HCT116 (cell line): Measurements from ENCODE around the gene SNN. TPM values are rescaled to one million over a fixed set of nuclear protein-coding genes. Genes with fewer than 3 reads are reported as not detected.

Experiments used
- ATAC-seq: fragments of 200-7000 bp; cut with Tn5 transposase; 2 replicates; pipeline ENCODE4 v1.9.1; 2020; ENCODE audit warnings: mild to moderate bottlenecking, moderate library complexity
- BruUV-seq: library from RNA; stranded (reverse); fragments of 400-500 nt; replicated peaks from 2 replicates; lab custom pipeline; 2021; lab: Mats Ljungman, UMichigan
- CTCF ChIA-PET: fragments of 300-600 bp; sonication (Branson Sonifier 250); formaldehyde crosslinking; loops from one replicate; lab custom pipeline; 2021; ENCODE audit warnings: antibody characterized with exemption; lab: Charles Lee
- POLR2A ChIA-PET: fragments of 300-600, 350-600 bp; sonication (Branson Sonifier 250); formaldehyde crosslinking; loops from one replicate; lab custom pipeline; 2021; ENCODE audit warnings: antibody characterized with exemption; lab: Charles Lee
- RAD21 ChIA-PET, 2 experiments: fragments of 300-600 bp; sonication (Branson Sonifier 250); formaldehyde crosslinking; loops; one replicate each; lab custom pipeline; 2023; ENCODE audit warnings: low total read pairs in 2 of 2; ENCODE audit not compliant: uncharacterized antibody in 2 of 2, unreplicated experiment in 2 of 2, low non-redundant PET in 1 of 2; lab: Charles Lee
- DNase-seq: peaks from one replicate; pipeline ENCODE4 v3.0.0-alpha.2; 2010; ENCODE audit warnings: low read depth, low spot score
- H2AFZ ChIP-seq: fragments of 200-600 bp; shearing (Covaris generic), sonication (generic); 2 replicates; pipeline ENCODE4 v1.6.1; 2017; ENCODE audit warnings: low read depth, mixed run types, mixed read lengths, antibody characterized with exemption, low read length; ENCODE audit not compliant: poor library complexity, severe bottlenecking
- H3K27ac ChIP-seq: 2 replicates; pipeline ENCODE4 v1.5.1; 2012; ENCODE audit warnings: low read depth, low read length
- H3K27me3 ChIP-seq: fragments of 200-600 bp; sonication (generic); 2 replicates; pipeline ENCODE4 v1.6.1; 2016; ENCODE audit warnings: mixed run types, low read length, mixed read lengths; ENCODE audit not compliant: insufficient read depth
- H3K36me3 ChIP-seq, 2 experiments: fragments of 200-500 bp in 1 of 2; fragments of 200-600 bp in 1 of 2; sonication (Bioruptor generic) in 1 of 2; sonication (generic) in 1 of 2; 2 replicates each; pipeline versions ENCODE4 v1.5.1 to v1.6.1; 2014 to 2016; ENCODE audit warnings: low read length in 2 of 2, inconsistent platforms in 1 of 2, mixed read lengths in 1 of 2, mixed run types in 1 of 2; ENCODE audit not compliant: insufficient read depth in 2 of 2, control insufficient read depth in 1 of 2
- H3K4me1 ChIP-seq, 2 experiments: fragments of 200-600 bp in 1 of 2; sonication (generic) in 1 of 2; 2 replicates each; pipeline versions ENCODE4 v1.5.1 to v1.6.1; 2012 to 2017; ENCODE audit warnings: low read length in 2 of 2, inconsistent platforms in 1 of 2, mild to moderate bottlenecking in 1 of 2, mixed read lengths in 1 of 2, mixed run types in 1 of 2, moderate library complexity in 1 of 2; ENCODE audit not compliant: insufficient read depth in 2 of 2, control insufficient read depth in 1 of 2
- H3K4me2 ChIP-seq: fragments of 200-600 bp; sonication (generic); 2 replicates; pipeline ENCODE4 v1.6.1; 2017; ENCODE audit warnings: mixed run types, low read length, mixed read lengths
- H3K4me3 ChIP-seq, 2 experiments: fragments of 200-600 bp in 1 of 2; sonication (generic) in 1 of 2; replicated peaks in 1 of 2; 2 replicates each; pipeline ENCODE4 v1.5.1; 2011 to 2016; ENCODE audit warnings: low read length in 2 of 2, control low read depth in 1 of 2, low read depth in 1 of 2, mild to moderate bottlenecking in 1 of 2, mixed read lengths in 1 of 2, mixed run types in 1 of 2
- H3K79me2 ChIP-seq: fragments of 200-600 bp; sonication (generic); 2 replicates; pipeline ENCODE4 v1.6.1; 2017; ENCODE audit warnings: mild to moderate bottlenecking, mixed run types, low read length, moderate library complexity, mixed read lengths; ENCODE audit not compliant: insufficient read depth
- H3K9ac ChIP-seq: fragments of 200-600 bp; sonication (generic); 2 replicates; pipeline ENCODE4 v1.6.1; 2016; ENCODE audit warnings: low read length, mixed read lengths
- H3K9me2 ChIP-seq: fragments of 200-600 bp; sonication (generic), shearing (Covaris generic); 2 replicates; pipeline ENCODE4 v1.6.1; 2017; ENCODE audit warnings: mixed run types, mild to moderate bottlenecking, moderate library complexity; ENCODE audit not compliant: insufficient read depth
- H3K9me3 ChIP-seq, 2 experiments: fragments of 200-500 bp in 1 of 2; fragments of 200-600 bp in 1 of 2; sonication (Bioruptor generic) in 1 of 2; sonication (generic) in 1 of 2; 2 replicates each; pipeline ENCODE4 v1.6.1; 2014 to 2017; ENCODE audit warnings: low read length in 2 of 2, mixed read lengths in 2 of 2, inconsistent platforms in 1 of 2, low read depth in 1 of 2, mild to moderate bottlenecking in 1 of 2, mixed run types in 1 of 2, moderate library complexity in 1 of 2; ENCODE audit not compliant: control insufficient read depth in 1 of 2, insufficient read depth in 1 of 2
- H4K20me1 ChIP-seq: fragments of 200-600 bp; sonication (generic), shearing (Covaris generic); 2 replicates; pipeline ENCODE4 v1.6.1; 2017; ENCODE audit warnings: mixed run types, mild to moderate bottlenecking, moderate library complexity; ENCODE audit not compliant: insufficient read depth
- CBX3 ChIP-seq: IDR thresholded peaks from 2 replicates; pipeline ENCODE4 v1.6.1; 2012; ENCODE audit warnings: low read depth
- CEBPB ChIP-seq: IDR thresholded peaks from 2 replicates; pipeline ENCODE4 v1.6.1; 2012; ENCODE audit warnings: low read depth
- ELF1 ChIP-seq: IDR thresholded peaks from 2 replicates; pipeline ENCODE4 v1.6.1; 2012; ENCODE audit warnings: low read depth, borderline replicate concordance
- EZH2 ChIP-seq: fragments of 200-600 bp; sonication (generic); IDR thresholded peaks from 2 replicates; pipeline ENCODE4 v1.6.1; 2017; ENCODE audit warnings: antibody characterized with exemption, mixed run types
- JUND ChIP-seq: IDR thresholded peaks from 2 replicates; pipeline ENCODE4 v1.6.1; 2012
- POLR2A ChIP-seq: IDR thresholded peaks from 2 replicates; pipeline ENCODE4 v1.7.0; 2011; ENCODE audit warnings: borderline replicate concordance; ENCODE audit not compliant: insufficient read depth, insufficient read length; ENCODE audit errors: extremely low read depth
- SP1 ChIP-seq: IDR thresholded peaks from 2 replicates; pipeline ENCODE4 v1.6.1; 2012; ENCODE audit warnings: low read depth
- YY1 ChIP-seq: IDR thresholded peaks from 2 replicates; pipeline ENCODE4 v1.6.1; 2011; ENCODE audit warnings: low read length, low read depth, moderate library complexity, mild to moderate bottlenecking; ENCODE audit not compliant: insufficient replicate concordance; ENCODE audit errors: extremely low read depth
- intact Hi-C: fragments of 100-400 bp; cut with micrococcal nuclease; formaldehyde crosslinking; loops from 2 replicates; pipeline ENCODE4 v1.10.0; 2022
- total RNA-seq: library from RNA; stranded (reverse); gene quantifications from one replicate; pipeline ENCODE4 v1.2.1, GENCODE V29; 2021; ENCODE audit not compliant: unreplicated experiment
- TF ChIP-seq, protein P1 (sequence below): IDR thresholded peaks from 2 replicates; pipeline ENCODE4 v1.6.1; 2012
- TF ChIP-seq, protein P2 (sequence below): IDR thresholded peaks from 2 replicates; pipeline ENCODE4 v1.6.1; 2011; ENCODE audit warnings: mild to moderate bottlenecking, low read length, moderate library complexity; ENCODE audit not compliant: insufficient replicate concordance; ENCODE audit errors: extremely low read depth

Gene SNN
- total RNA-seq, 1 experiment from 2014 or later = 12.2 TPM

GRCh38 chr16:11679941-11680911 lies 12.0 kb downstream of the SNN start (continued):
- TF ChIP-seq YY1 = no peak

DNA sequence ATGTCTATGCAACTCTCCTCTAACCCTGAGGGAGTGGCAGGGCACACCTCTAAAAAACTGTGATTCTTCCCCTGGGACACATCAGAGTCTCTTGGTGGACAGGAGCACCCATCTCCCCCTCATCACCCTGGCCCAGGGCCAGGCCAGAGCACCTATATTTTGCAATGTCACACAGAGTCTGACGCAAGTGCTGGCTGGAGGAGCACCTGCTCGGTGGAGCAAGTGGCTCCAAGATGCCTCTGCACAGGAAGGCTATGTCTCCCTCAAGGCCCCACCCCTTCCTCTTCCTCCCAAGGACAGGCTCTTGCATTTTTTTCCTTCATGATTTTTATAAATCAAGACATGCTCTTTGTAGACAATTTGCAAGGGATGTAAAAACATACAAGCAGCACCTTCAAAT lies 13.3 kb downstream of the SNN start:
- no peaks in the 10 kb centered on the region for H3K27me3 ChIP-seq
- TF ChIP-seq, protein P1, sequence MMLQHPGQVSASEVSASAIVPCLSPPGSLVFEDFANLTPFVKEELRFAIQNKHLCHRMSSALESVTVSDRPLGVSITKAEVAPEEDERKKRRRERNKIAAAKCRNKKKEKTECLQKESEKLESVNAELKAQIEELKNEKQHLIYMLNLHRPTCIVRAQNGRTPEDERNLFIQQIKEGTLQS = no peak
- TF ChIP-seq CEBPB (no peak), CBX3 (no peak), SP1 (no peak), JUND (no peak), ELF1 (no peak), POLR2A (no peak), EZH2 (no peak)
- TF ChIP-seq, protein P2, sequence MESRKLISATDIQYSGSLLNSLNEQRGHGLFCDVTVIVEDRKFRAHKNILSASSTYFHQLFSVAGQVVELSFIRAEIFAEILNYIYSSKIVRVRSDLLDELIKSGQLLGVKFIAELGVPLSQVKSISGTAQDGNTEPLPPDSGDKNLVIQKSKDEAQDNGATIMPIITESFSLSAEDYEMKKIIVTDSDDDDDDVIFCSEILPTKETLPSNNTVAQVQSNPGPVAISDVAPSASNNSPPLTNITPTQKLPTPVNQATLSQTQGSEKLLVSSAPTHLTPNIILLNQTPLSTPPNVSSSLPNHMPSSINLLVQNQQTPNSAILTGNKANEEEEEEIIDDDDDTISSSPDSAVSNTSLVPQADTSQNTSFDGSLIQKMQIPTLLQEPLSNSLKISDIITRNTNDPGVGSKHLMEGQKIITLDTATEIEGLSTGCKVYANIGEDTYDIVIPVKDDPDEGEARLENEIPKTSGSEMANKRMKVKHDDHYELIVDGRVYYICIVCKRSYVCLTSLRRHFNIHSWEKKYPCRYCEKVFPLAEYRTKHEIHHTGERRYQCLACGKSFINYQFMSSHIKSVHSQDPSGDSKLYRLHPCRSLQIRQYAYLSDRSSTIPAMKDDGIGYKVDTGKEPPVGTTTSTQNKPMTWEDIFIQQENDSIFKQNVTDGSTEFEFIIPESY = no peak
- TF ChIP-seq, all 23 proteins: peak for 0
- BruUV-seq = no TSS peak
- ChIA-PET POLR2A (no interaction called here), CTCF (interaction anchor here (0.7 kb wide), 1 partner anchor 150 kb away, joined by 3 read pairs; no protein-coding TSS in a partner anchor), RAD21 (no interaction called here)
- no peak overlapping the region for H3K4me3 ChIP-seq
- H3K4me1 ChIP-seq = peaks cover 14 to 19% of the 10 kb centered on the region in 2 experiments; a peak in 2 of 4 replicates
- H3K9ac ChIP-seq = no peak overlapping the region
- no peak overlapping the region for H2AFZ ChIP-seq
- H3K4me2 ChIP-seq = no peak overlapping the region
- H4K20me1 ChIP-seq = no peaks in the 10 kb centered on the region
- intact Hi-C loops = no loop called here
- no peak for ATAC-seq
- no peaks in the 10 kb centered on the region for H3K9me2 ChIP-seq
- no peak overlapping the region for H3K27ac ChIP-seq
- DNase-seq = no peak
- no peaks in the 10 kb centered on the region for H3K79me2 ChIP-seq
- peaks cover 18 to 21% of the 10 kb centered on the region in 2 experiments; a peak in 3 of 4 replicates for H3K36me3 ChIP-seq
- H3K9me3 ChIP-seq = no peaks in the 10 kb centered on the region
